ENCODE measurements around the gene LRP1B. TPM values are rescaled to one million over a fixed set of nuclear protein-coding genes. Genes with fewer than 3 reads are reported as not detected.

The LRP1B gene
- total RNA-seq, 1 experiment from 2014 or later: 0.52 TPM

DNA sequence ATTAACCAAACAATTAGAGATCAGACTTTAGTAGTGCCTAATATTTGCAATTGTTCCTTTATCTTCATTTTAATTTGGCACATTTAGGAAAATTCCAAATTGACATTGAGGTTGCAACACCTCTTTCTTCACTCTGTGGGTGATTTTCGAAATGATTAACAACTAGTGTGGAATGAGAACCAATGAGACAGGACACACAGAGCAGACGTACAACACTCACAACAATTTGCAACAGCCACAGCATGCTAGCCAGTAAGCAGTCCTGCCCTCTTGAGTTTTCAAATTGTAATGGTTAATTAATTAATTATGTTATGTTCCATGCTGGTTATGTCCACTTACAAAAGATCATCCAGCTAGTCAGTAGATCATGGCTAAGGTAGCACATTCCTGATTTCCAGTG is 339.3 kb downstream of the LRP1B start:
- TF ChIP-seq ZNF416 (CRISPR knock-in tag; IDR thresholded peaks at IDR 0.05) (no peak), SP1 (CRISPR knock-in tag; conservative IDR thresholded peaks at IDR 0.05) (no peak), CREM (CRISPR knock-in tag; IDR thresholded peaks at IDR 0.05) (no peak), RELA (CRISPR knock-in tag; IDR thresholded peaks at IDR 0.05; ENCODE audit: borderline replicate concordance) (no peak), ZNF138 (CRISPR knock-in tag; conservative IDR thresholded peaks at IDR 0.05) (no peak), NR3C1 (CRISPR knock-in tag; conservative IDR thresholded peaks at IDR 0.05; ENCODE audit: low read depth) (no peak)
- TF ChIP-seq, protein P1, sequence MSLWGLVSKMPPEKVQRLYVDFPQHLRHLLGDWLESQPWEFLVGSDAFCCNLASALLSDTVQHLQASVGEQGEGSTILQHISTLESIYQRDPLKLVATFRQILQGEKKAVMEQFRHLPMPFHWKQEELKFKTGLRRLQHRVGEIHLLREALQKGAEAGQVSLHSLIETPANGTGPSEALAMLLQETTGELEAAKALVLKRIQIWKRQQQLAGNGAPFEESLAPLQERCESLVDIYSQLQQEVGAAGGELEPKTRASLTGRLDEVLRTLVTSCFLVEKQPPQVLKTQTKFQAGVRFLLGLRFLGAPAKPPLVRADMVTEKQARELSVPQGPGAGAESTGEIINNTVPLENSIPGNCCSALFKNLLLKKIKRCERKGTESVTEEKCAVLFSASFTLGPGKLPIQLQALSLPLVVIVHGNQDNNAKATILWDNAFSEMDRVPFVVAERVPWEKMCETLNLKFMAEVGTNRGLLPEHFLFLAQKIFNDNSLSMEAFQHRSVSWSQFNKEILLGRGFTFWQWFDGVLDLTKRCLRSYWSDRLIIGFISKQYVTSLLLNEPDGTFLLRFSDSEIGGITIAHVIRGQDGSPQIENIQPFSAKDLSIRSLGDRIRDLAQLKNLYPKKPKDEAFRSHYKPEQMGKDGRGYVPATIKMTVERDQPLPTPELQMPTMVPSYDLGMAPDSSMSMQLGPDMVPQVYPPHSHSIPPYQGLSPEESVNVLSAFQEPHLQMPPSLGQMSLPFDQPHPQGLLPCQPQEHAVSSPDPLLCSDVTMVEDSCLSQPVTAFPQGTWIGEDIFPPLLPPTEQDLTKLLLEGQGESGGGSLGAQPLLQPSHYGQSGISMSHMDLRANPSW (CRISPR knock-in tag; conservative IDR thresholded peaks at IDR 0.05; ENCODE audit: low read depth): no peak
- TF ChIP-seq, protein P2, sequence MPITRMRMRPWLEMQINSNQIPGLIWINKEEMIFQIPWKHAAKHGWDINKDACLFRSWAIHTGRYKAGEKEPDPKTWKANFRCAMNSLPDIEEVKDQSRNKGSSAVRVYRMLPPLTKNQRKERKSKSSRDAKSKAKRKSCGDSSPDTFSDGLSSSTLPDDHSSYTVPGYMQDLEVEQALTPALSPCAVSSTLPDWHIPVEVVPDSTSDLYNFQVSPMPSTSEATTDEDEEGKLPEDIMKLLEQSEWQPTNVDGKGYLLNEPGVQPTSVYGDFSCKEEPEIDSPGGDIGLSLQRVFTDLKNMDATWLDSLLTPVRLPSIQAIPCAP (CRISPR knock-in tag; IDR thresholded peaks at IDR 0.05): no peak
- TF ChIP-seq, protein P3, sequence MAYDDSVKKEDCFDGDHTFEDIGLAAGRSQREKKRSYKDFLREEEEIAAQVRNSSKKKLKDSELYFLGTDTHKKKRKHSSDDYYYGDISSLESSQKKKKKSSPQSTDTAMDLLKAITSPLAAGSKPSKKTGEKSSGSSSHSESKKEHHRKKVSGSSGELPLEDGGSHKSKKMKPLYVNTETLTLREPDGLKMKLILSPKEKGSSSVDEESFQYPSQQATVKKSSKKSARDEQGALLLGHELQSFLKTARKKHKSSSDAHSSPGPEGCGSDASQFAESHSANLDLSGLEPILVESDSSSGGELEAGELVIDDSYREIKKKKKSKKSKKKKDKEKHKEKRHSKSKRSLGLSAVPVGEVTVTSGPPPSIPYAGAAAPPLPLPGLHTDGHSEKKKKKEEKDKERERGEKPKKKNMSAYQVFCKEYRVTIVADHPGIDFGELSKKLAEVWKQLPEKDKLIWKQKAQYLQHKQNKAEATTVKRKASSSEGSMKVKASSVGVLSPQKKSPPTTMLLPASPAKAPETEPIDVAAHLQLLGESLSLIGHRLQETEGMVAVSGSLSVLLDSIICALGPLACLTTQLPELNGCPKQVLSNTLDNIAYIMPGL (CRISPR knock-in tag; IDR thresholded peaks at IDR 0.05): no peak
- TF ChIP-seq, protein P4, sequence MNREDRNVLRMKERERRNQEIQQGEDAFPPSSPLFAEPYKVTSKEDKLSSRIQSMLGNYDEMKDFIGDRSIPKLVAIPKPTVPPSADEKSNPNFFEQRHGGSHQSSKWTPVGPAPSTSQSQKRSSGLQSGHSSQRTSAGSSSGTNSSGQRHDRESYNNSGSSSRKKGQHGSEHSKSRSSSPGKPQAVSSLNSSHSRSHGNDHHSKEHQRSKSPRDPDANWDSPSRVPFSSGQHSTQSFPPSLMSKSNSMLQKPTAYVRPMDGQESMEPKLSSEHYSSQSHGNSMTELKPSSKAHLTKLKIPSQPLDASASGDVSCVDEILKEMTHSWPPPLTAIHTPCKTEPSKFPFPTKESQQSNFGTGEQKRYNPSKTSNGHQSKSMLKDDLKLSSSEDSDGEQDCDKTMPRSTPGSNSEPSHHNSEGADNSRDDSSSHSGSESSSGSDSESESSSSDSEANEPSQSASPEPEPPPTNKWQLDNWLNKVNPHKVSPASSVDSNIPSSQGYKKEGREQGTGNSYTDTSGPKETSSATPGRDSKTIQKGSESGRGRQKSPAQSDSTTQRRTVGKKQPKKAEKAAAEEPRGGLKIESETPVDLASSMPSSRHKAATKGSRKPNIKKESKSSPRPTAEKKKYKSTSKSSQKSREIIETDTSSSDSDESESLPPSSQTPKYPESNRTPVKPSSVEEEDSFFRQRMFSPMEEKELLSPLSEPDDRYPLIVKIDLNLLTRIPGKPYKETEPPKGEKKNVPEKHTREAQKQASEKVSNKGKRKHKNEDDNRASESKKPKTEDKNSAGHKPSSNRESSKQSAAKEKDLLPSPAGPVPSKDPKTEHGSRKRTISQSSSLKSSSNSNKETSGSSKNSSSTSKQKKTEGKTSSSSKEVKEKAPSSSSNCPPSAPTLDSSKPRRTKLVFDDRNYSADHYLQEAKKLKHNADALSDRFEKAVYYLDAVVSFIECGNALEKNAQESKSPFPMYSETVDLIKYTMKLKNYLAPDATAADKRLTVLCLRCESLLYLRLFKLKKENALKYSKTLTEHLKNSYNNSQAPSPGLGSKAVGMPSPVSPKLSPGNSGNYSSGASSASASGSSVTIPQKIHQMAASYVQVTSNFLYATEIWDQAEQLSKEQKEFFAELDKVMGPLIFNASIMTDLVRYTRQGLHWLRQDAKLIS (CRISPR knock-in tag; IDR thresholded peaks at IDR 0.05; ENCODE audit: borderline replicate concordance): no peak
- no peaks in the 10 kb centered on the region for H3K27me3 Mint-ChIP-seq (ENCODE audit: low read depth)
- no peak overlapping the region for H3K4me3 Mint-ChIP-seq
- ChIA-PET POLR2A (no interaction called here), CTCF (no interaction called here)
- no peak overlapping the region for H3K27ac Mint-ChIP-seq
- peaks cover 6% of the 10 kb centered on the region for H3K4me1 Mint-ChIP-seq
- no peaks in the 10 kb centered on the region for H3K36me3 Mint-ChIP-seq
- no peaks in the 10 kb centered on the region for H3K9me3 Mint-ChIP-seq
- DNase-seq (ENCODE audit: low spot score): no peak
- ATAC-seq: no peak

DNA sequence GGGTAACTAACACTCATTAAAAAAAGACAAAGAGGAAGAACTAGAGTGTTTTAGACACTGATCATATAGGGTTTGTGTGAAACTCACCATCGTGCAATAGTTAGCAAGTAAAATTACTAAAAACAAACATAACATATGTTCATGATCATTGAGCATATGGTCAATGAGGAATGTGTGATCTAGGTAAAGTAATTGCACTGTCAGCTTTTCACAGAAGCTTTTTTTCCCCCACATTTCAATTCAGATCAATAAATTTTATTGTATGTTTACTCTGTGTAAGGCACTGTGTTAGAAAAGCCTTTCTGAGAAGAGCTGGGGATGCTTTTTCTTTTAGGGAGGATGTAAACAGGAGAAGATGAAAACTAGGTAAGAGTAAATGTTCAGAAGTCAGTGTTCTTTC is 348.2 kb downstream of the LRP1B start:
- no peak for TF ChIP-seq MXD4 (CRISPR knock-in tag; IDR thresholded peaks at IDR 0.05; ENCODE audit: borderline replicate concordance)
- no peak for TF ChIP-seq NR2C2 (CRISPR knock-in tag; IDR thresholded peaks at IDR 0.05)
- no peak for TF ChIP-seq NR3C1 (CRISPR knock-in tag; conservative IDR thresholded peaks at IDR 0.05; ENCODE audit: low read depth)
- no peak for TF ChIP-seq PRRX2 (CRISPR knock-in tag; IDR thresholded peaks at IDR 0.05)
- no peak for TF ChIP-seq JAZF1 (CRISPR knock-in tag; IDR thresholded peaks at IDR 0.05)
- TF ChIP-seq, protein P5, sequence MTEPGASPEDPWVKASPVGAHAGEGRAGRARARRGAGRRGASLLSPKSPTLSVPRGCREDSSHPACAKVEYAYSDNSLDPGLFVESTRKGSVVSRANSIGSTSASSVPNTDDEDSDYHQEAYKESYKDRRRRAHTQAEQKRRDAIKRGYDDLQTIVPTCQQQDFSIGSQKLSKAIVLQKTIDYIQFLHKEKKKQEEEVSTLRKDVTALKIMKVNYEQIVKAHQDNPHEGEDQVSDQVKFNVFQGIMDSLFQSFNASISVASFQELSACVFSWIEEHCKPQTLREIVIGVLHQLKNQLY (CRISPR knock-in tag; IDR thresholded peaks at IDR 0.05): no peak
- TF ChIP-seq RELA (CRISPR knock-in tag; IDR thresholded peaks at IDR 0.05; ENCODE audit: borderline replicate concordance): no peak
- TF ChIP-seq, protein P6, sequence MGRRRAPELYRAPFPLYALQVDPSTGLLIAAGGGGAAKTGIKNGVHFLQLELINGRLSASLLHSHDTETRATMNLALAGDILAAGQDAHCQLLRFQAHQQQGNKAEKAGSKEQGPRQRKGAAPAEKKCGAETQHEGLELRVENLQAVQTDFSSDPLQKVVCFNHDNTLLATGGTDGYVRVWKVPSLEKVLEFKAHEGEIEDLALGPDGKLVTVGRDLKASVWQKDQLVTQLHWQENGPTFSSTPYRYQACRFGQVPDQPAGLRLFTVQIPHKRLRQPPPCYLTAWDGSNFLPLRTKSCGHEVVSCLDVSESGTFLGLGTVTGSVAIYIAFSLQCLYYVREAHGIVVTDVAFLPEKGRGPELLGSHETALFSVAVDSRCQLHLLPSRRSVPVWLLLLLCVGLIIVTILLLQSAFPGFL (CRISPR knock-in tag; IDR thresholded peaks at IDR 0.05; ENCODE audit: borderline replicate concordance): no peak
- TF ChIP-seq, protein P3 (CRISPR knock-in tag; IDR thresholded peaks at IDR 0.05): no peak
- no peak for TF ChIP-seq ELF4 (CRISPR knock-in tag; IDR thresholded peaks at IDR 0.05; ENCODE audit: low read depth)
- POLR2A ChIA-PET: interaction anchor here (0.6 kb wide), 1 partner anchor 30 kb away, joined by 3 read pairs; no protein-coding TSS in a partner anchor
- no peak for DNase-seq (ENCODE audit: low spot score)
- Mint-ChIP-seq H3K4me1 (no peaks in the 10 kb centered on the region), H3K9me3 (no peaks in the 10 kb centered on the region), H3K27me3 (ENCODE audit: low read depth) (no peaks in the 10 kb centered on the region), H3K27ac (no peak overlapping the region), H3K36me3 (no peaks in the 10 kb centered on the region), H3K4me3 (no peak overlapping the region)
- no peak for ATAC-seq
- CTCF ChIA-PET: interaction anchor here (0.6 kb wide), 1 partner anchor 55 kb away, joined by 5 read pairs; no protein-coding TSS in a partner anchor

Measured in WTC11 (cell line).